C4-2B (cell line): Measurements from ENCODE around the gene RNPS1.
"Not testable (repeated sequence)": the region's sequence is repeated elsewhere in the genome, so short reads cannot be mapped to it uniquely, and the experiment has no call there.

Source experiments
- H3K27ac ChIP-seq: fragments of 450-650 bp; 2 replicates; pipeline ENCODE4 v1.5.1; 2017
- CTCF ChIP-seq: fragments of 450-650 bp; conservative IDR thresholded peaks from 2 replicates; pipeline ENCODE4 v1.5.1; 2017; ENCODE audit warnings: mild to moderate bottlenecking
- ZFX ChIP-seq: fragments of 450-650 bp; IDR thresholded peaks from 2 replicates; pipeline ENCODE4 v1.6.1; 2017

RNPS1 gene

GRCh38 chr16:2243031-2243528 lies 24.8 kb downstream of the RNPS1 start:
- H3K27ac ChIP-seq = no peak overlapping the region
- no peak for TF ChIP-seq ZFX
- TF ChIP-seq CTCF = no peak

GRCh38 chr16:2242598-2242997 lies 25.3 kb downstream of the RNPS1 start:
- H3K27ac ChIP-seq = no peak overlapping the region
- TF ChIP-seq CTCF = no peak

- not testable (repeated sequence) for H3K27ac ChIP-seq
Measured at GRCh38 chr16:2240331-2240730, 27.6 kb downstream of the RNPS1 start.

- H3K27ac ChIP-seq = no peak overlapping the region
Measured at GRCh38 chr16:2238838-2239675, 28.9 kb downstream of the RNPS1 start.

GRCh38 chr16:2238150-2238837 lies 29.6 kb downstream of the RNPS1 start:
- no peak for TF ChIP-seq ZFX
- no peak for TF ChIP-seq CTCF
- no peak overlapping the region for H3K27ac ChIP-seq

More at GRCh38 chr16:2238838-2239675, 28.9 kb downstream of the RNPS1 start:
- no peak for TF ChIP-seq ZFX
- no peak for TF ChIP-seq CTCF

- no peak overlapping the region for H3K27ac ChIP-seq
- TF ChIP-seq ZFX (no peak), CTCF (no peak)
Measured at GRCh38 chr16:2237493-2238149, 30.3 kb downstream of the RNPS1 start.

GRCh38 chr16:2237102-2237482 lies 30.8 kb downstream of the RNPS1 start:
- H3K27ac ChIP-seq = no peak overlapping the region
- no peak for TF ChIP-seq ZFX
- no peak for TF ChIP-seq CTCF
